K562 (cell line): Measurements from ENCODE around the gene ALKBH4. TPM values are rescaled to one million over a fixed set of nuclear protein-coding genes. Genes with fewer than 3 reads are reported as not detected.
A peak's percentile ranks its signal among the peaks of the same experiment; 100 is the strongest.

Experiments
- ETS2 ChIP-seq: IDR thresholded peaks from 2 replicates; pipeline ENCODE4 v1.6.1; 2016; ENCODE audit warnings: borderline replicate concordance, missing genetic modification characterization, mild to moderate bottlenecking, moderate library complexity, missing compliant biosample characterization; ENCODE audit not compliant: poor library complexity, severe bottlenecking
- HMG20A ChIP-seq: fragments of 450-650 bp; formaldehyde crosslinking; conservative IDR thresholded peaks from 2 replicates; pipeline ENCODE4 v1.4.0; 2020; ENCODE audit warnings: mild to moderate bottlenecking, mixed read lengths
- KDM1A ChIP-seq, 2 experiments: fragments of 450-650 bp; IDR thresholded peaks; 2 replicates each; pipeline ENCODE4 v1.6.1; 2016; ENCODE audit warnings: mild to moderate bottlenecking in 2 of 2
- MAFG ChIP-seq: fragments of 450-650 bp; conservative IDR thresholded peaks from 2 replicates; pipeline ENCODE4 v1.6.1; 2016; ENCODE audit warnings: missing genetic modification characterization, missing compliant biosample characterization
- NCOA2 ChIP-seq, 2 experiments: fragments of 450-650 bp; IDR thresholded peaks; 2 replicates each; pipeline ENCODE4 v1.6.1; 2018; ENCODE audit warnings: mild to moderate bottlenecking in 2 of 2, moderate library complexity in 1 of 2; ENCODE audit not compliant: partially characterized antibody in 2 of 2
- RBM39 ChIP-seq: fragments of 200-400 bp; formaldehyde crosslinking; optimal IDR thresholded peaks from 2 replicates; pipeline ENCODE3; 2018; ENCODE audit warnings: low read depth, low read length
- TAF9B ChIP-seq: fragments of 450-650 bp; IDR thresholded peaks from 2 replicates; pipeline ENCODE4 v1.6.1; 2018; ENCODE audit warnings: mild to moderate bottlenecking; ENCODE audit not compliant: partially characterized antibody
- TCF7L2 ChIP-seq: fragments of 150-350 bp; IDR thresholded peaks from 2 replicates; pipeline ENCODE4 v1.6.1; 2016; ENCODE audit warnings: low read depth, mild to moderate bottlenecking, low read length, moderate library complexity
- ZEB2 ChIP-seq: fragments of 450-650 bp; IDR thresholded peaks from 2 replicates; pipeline ENCODE4 v1.6.1; 2016
- ZNF586 ChIP-seq: fragments of 450-650 bp; formaldehyde crosslinking; conservative IDR thresholded peaks from 2 replicates; pipeline ENCODE4 v1.4.0; 2020; ENCODE audit warnings: mild to moderate bottlenecking, moderate library complexity
- ZNF778 ChIP-seq: fragments of 450-650 bp; formaldehyde crosslinking; IDR thresholded peaks from 2 replicates; pipeline ENCODE4 v1.4.0; 2020; ENCODE audit warnings: mild to moderate bottlenecking, moderate library complexity
- polyA plus RNA-seq, 8 experiments: library from polyadenylated mRNA; depleted of rRNA in 4 of 8; stranded (reverse) in 5 of 8; unstranded in 3 of 8; fragments of >200 nt; fragmentation: Nextera tagmentation in 2 of 8; fragmentation: Illumina TruSeq in 1 of 8; extraction: Ambion mirVana in 2 of 8; extraction: Trizol in 1 of 8; gene quantifications; 2 replicates each; pipeline versions ENCODE4 v1.2.1 to v1.2.3, GENCODE V29; 2011 to 2014; ENCODE audit warnings: inconsistent platforms in 1 of 8, missing spikeins in 1 of 8
- total RNA-seq, 7 experiments: library from RNA; depleted of rRNA in 6 of 7; stranded (reverse); fragments of >200 nt in 6 of 7; fragmentation: Illumina TruSeq in 2 of 7; extraction: Trizol in 2 of 7; gene quantifications; 2 replicates each; pipeline versions ENCODE4 v1.2.1 to v1.2.3, GENCODE V29; 2011 to 2021; ENCODE audit warnings: low replicate concordance in 1 of 7
- TF ChIP-seq, protein P1 (sequence below), 2 experiments: fragments of 450-650 bp in 1 of 2; sonication (generic) in 1 of 2; formaldehyde crosslinking in 1 of 2; IDR thresholded peaks; 2 replicates each; pipeline versions ENCODE4 v1.7.1 to v1.9.0; 2016 to 2022; ENCODE audit warnings: inconsistent platforms in 1 of 2, mild to moderate bottlenecking in 1 of 2, missing genetic modification reagents in 1 of 2
- TF ChIP-seq, protein P2 (sequence below): fragments of 450-650 bp; formaldehyde crosslinking; IDR thresholded peaks from 2 replicates; pipeline ENCODE4 v1.4.0; 2020; ENCODE audit warnings: mild to moderate bottlenecking
- TF ChIP-seq, protein P3 (sequence below): sonication (generic); formaldehyde crosslinking; IDR thresholded peaks from 2 replicates; pipeline ENCODE4 v1.8.1; 2023; ENCODE audit warnings: mild to moderate bottlenecking, missing genetic modification reagents
- TF ChIP-seq, protein P4 (sequence below): fragments of 450-650 bp; formaldehyde crosslinking; IDR thresholded peaks from 2 replicates; pipeline ENCODE4 v1.4.0; 2020; ENCODE audit warnings: mild to moderate bottlenecking, moderate library complexity

ALKBH4 gene
- total and polyA plus RNA-seq, 9 of the 15 experiments (the other 6 are each of a cell fraction or from before 2014, with no cell fraction given): 4.6 to 21.4 (median 11.8) TPM

DNA sequence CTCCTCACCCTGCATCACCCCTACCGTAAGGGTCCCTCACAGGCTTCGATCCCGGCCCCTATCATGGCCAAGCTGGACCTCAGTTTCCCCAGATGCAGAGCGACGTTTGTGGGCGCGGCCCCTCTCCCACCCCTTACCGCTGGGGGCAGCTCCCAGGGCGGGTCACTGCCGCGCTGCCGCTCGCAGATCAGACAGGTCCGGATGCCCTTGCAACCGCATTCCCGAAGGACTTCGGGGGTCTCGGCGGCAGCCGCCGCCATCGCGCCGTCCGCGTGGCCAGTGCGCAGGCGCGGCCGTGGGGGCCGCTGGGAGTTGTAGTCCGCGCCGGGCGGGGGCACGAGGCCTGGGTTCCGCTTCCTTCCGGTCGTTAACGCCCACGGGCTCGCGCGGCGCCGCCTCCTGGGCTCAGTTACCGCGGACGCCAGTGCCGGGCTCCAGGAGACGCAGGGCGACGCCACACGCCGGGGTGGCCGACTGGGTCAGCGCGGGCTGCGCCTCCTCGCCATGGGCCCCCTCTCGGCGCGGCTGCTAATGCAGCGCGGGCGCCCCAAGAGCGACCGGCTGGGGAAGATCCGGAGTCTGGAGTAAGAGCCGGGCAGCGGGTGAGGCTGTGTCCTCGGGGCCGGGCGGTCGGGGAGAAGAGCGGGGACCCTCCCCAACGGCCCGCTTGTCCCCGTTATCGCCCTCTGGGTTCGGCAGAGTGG is at the start of gene ALKBH4, which contains the start of gene LRWD1 (continued):
- TF ChIP-seq, protein P1, sequence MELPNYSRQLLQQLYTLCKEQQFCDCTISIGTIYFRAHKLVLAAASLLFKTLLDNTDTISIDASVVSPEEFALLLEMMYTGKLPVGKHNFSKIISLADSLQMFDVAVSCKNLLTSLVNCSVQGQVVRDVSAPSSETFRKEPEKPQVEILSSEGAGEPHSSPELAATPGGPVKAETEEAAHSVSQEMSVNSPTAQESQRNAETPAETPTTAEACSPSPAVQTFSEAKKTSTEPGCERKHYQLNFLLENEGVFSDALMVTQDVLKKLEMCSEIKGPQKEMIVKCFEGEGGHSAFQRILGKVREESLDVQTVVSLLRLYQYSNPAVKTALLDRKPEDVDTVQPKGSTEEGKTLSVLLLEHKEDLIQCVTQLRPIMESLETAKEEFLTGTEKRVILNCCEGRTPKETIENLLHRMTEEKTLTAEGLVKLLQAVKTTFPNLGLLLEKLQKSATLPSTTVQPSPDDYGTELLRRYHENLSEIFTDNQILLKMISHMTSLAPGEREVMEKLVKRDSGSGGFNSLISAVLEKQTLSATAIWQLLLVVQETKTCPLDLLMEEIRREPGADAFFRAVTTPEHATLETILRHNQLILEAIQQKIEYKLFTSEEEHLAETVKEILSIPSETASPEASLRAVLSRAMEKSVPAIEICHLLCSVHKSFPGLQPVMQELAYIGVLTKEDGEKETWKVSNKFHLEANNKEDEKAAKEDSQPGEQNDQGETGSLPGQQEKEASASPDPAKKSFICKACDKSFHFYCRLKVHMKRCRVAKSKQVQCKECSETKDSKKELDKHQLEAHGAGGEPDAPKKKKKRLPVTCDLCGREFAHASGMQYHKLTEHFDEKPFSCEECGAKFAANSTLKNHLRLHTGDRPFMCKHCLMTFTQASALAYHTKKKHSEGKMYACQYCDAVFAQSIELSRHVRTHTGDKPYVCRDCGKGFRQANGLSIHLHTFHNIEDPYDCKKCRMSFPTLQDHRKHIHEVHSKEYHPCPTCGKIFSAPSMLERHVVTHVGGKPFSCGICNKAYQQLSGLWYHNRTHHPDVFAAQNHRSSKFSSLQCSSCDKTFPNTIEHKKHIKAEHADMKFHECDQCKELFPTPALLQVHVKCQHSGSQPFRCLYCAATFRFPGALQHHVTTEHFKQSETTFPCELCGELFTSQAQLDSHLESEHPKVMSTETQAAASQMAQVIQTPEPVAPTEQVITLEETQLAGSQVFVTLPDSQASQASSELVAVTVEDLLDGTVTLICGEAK (IDR thresholded peaks at IDR 0.05): peak; percentile 94
- TF ChIP-seq, protein P1 (CRISPR knock-in tag; IDR thresholded peaks at IDR 0.05): no peak
- TF ChIP-seq RBM39: no peak
- TF ChIP-seq KDM1A (IDR thresholded peaks at IDR 0.05): no peak
- TF ChIP-seq TCF7L2: no peak
- TF ChIP-seq, protein P2, sequence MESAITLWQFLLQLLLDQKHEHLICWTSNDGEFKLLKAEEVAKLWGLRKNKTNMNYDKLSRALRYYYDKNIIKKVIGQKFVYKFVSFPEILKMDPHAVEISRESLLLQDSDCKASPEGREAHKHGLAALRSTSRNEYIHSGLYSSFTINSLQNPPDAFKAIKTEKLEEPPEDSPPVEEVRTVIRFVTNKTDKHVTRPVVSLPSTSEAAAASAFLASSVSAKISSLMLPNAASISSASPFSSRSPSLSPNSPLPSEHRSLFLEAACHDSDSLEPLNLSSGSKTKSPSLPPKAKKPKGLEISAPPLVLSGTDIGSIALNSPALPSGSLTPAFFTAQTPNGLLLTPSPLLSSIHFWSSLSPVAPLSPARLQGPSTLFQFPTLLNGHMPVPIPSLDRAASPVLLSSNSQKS (CRISPR knock-in tag): no peak
- no peak for TF ChIP-seq HMG20A (CRISPR knock-in tag)
- no peak for TF ChIP-seq ZEB2
- TF ChIP-seq, protein P3, sequence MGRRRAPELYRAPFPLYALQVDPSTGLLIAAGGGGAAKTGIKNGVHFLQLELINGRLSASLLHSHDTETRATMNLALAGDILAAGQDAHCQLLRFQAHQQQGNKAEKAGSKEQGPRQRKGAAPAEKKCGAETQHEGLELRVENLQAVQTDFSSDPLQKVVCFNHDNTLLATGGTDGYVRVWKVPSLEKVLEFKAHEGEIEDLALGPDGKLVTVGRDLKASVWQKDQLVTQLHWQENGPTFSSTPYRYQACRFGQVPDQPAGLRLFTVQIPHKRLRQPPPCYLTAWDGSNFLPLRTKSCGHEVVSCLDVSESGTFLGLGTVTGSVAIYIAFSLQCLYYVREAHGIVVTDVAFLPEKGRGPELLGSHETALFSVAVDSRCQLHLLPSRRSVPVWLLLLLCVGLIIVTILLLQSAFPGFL: peak; percentile 95; the same call in 1 of the 2 replicates
- TF ChIP-seq ETS2: no peak
- TF ChIP-seq, protein P4, sequence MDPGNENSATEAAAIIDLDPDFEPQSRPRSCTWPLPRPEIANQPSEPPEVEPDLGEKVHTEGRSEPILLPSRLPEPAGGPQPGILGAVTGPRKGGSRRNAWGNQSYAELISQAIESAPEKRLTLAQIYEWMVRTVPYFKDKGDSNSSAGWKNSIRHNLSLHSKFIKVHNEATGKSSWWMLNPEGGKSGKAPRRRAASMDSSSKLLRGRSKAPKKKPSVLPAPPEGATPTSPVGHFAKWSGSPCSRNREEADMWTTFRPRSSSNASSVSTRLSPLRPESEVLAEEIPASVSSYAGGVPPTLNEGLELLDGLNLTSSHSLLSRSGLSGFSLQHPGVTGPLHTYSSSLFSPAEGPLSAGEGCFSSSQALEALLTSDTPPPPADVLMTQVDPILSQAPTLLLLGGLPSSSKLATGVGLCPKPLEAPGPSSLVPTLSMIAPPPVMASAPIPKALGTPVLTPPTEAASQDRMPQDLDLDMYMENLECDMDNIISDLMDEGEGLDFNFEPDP (CRISPR knock-in tag): no peak
- no peak for TF ChIP-seq ZNF778 (CRISPR knock-in tag)
- TF ChIP-seq NCOA2 (IDR thresholded peaks at IDR 0.05; ENCODE audit: partially characterized antibody in 2 of 2): no peak
- TF ChIP-seq TAF9B: no peak
- TF ChIP-seq ZNF586 (CRISPR knock-in tag): no peak
- TF ChIP-seq MAFG (tag): no peak
